Stimulated activated CD4-positive, alpha-beta T cell treated with anti-CD3 and anti-CD28 coated beads, Interleukin-1b, Interleukin-23, amount 100 ng/mL, for 1 hour (primary cell): ENCODE measurements around the gene PDE3A.
"Not testable (repeated sequence)": the region's sequence is repeated elsewhere in the genome, so short reads cannot be mapped to it uniquely, and the experiment has no call there.

Experiments used
- DNase-seq, 2 donors: peaks; one replicate each; pipeline ENCODE4 v3.0.0-alpha.2; 2020; ENCODE audit warnings: low read depth in 2 of 2

Gene PDE3A

GRCh38 chr12:20604408-20605067, 236.2 kb downstream of the PDE3A start:
- no peak for DNase-seq

GRCh38 chr12:20615020-20615419, 246.7 kb downstream of the PDE3A start:
- DNase-seq, result not testable (repeated sequence)

- DNase-seq, result no peak
Observed at GRCh38 chr12:20616093-20616492, 247.8 kb downstream of the PDE3A start.

GRCh38 chr12:20620261-20620660, 251.9 kb downstream of the PDE3A start:
- no peak for DNase-seq

- no peak for DNase-seq
Observed at GRCh38 chr12:20624718-20625117, 256.4 kb downstream of the PDE3A start.

GRCh38 chr12:20625531-20625930, 257.2 kb downstream of the PDE3A start:
- no peak for DNase-seq

- no peak for DNase-seq
Observed at GRCh38 chr12:20627001-20627588, 258.8 kb downstream of the PDE3A start.

GRCh38 chr12:20628226-20628787, 260.0 kb downstream of the PDE3A start:
- DNase-seq, result no peak

GRCh38 chr12:20628999-20629398, 260.7 kb downstream of the PDE3A start:
- DNase-seq, result no peak

GRCh38 chr12:20629414-20630156, 261.2 kb downstream of the PDE3A start:
- DNase-seq, result no peak

GRCh38 chr12:20631711-20632110, 263.4 kb downstream of the PDE3A start:
- DNase-seq, result no peak

GRCh38 chr12:20641106-20641505, 272.8 kb downstream of the PDE3A start:
- DNase-seq, result no peak

- no peak for DNase-seq
Observed at GRCh38 chr12:20643822-20644221, 275.5 kb downstream of the PDE3A start.

GRCh38 chr12:20646239-20646827, 278.0 kb downstream of the PDE3A start:
- DNase-seq, result no peak

GRCh38 chr12:20653871-20654270, 285.5 kb downstream of the PDE3A start:
- DNase-seq, result no peak

- DNase-seq, result no peak
Observed at GRCh38 chr12:20656600-20656999, 288.3 kb downstream of the PDE3A start.

GRCh38 chr12:20657496-20657895, 289.2 kb downstream of the PDE3A start:
- no peak for DNase-seq

- DNase-seq, result no peak
Observed at GRCh38 chr12:20681334-20681733, 313.0 kb downstream of the PDE3A start.

- DNase-seq, result no peak
Observed at GRCh38 chr12:20695232-20695631, 326.9 kb downstream of the PDE3A start, which contains the start of gene SLCO1C1. TSS of gene SLCO1C1 (plus strand) at chr12:20695332. CDS start at chr12:20699577, 4,245 bp downstream.

- DNase-seq, result no peak
Observed at GRCh38 chr12:20696181-20696905, 328.0 kb downstream of the PDE3A start.

GRCh38 chr12:20701106-20701505, 332.8 kb downstream of the PDE3A start:
- DNase-seq, result no peak

GRCh38 chr12:20704860-20705259, 336.5 kb downstream of the PDE3A start:
- DNase-seq, result no peak
